Esophagus squamous epithelium (tissue), 5 donors: ENCODE results near the gene ITGB2. TPM values are rescaled to one million over a fixed set of nuclear protein-coding genes. Genes with fewer than 3 reads are reported as not detected.

Source experiments
- DNase-seq: peaks from one replicate; lab custom pipeline; 2025; lab: John Stamatoyannopoulos, UW
- H3K27ac ChIP-seq, 4 donors: fragments of 200-600 bp; sonication (generic); one replicate each; pipeline ENCODE4 v1.5.1; 2016 to 2019; ENCODE audit warnings: mild to moderate bottlenecking in 1 of 4
- H3K27me3 ChIP-seq, 4 donors: fragments of 200-600 bp; sonication (generic); 1 replicate in 3 of 4; 2 replicates in 1 of 4; pipeline versions ENCODE4 v1.5.1 to v1.6.0; 2017 to 2021; ENCODE audit warnings: antibody characterized with exemption in 1 of 4
- H3K36me3 ChIP-seq, 3 donors: fragments of 200-600 bp; sonication (generic); one replicate each; pipeline ENCODE4 v1.5.1; 2016 to 2019
- H3K4me1 ChIP-seq, 3 donors: fragments of 200-600 bp; sonication (generic); one replicate each; pipeline ENCODE4 v1.5.1; 2017 to 2019
- H3K4me3 ChIP-seq, 4 donors: fragments of 200-600 bp; sonication (generic); 1 replicate in 3 of 4; 2 replicates in 1 of 4; pipeline ENCODE4 v1.5.1; 2016 to 2019; ENCODE audit warnings: mild to moderate bottlenecking in 2 of 4, moderate library complexity in 1 of 4
- H3K9me3 ChIP-seq, 3 donors: fragments of 200-600 bp; sonication (generic); one replicate each; pipeline ENCODE4 v1.5.1; 2016 to 2019
- POLR2A ChIP-seq, 4 donors: fragments of 450-650 bp; IDR thresholded peaks; one replicate each; pipeline ENCODE4 v1.6.1; 2017; ENCODE audit warnings: antibody characterized with exemption in 4 of 4, mild to moderate bottlenecking in 4 of 4, moderate library complexity in 3 of 4
- WGBS, 2 donors: methylation state at CpG; one replicate each; pipeline ENCODE4 v1.1.5; 2018; 5-methylcytosine and 5-hydroxymethylcytosine counted together
- intact Hi-C: fragments of 100-400 bp; cut with DNase I; formaldehyde crosslinking; loops from one replicate; pipeline ENCODE4 v1.15.0; 2022
- total RNA-seq, 4 donors: library from RNA; depleted of rRNA; stranded (reverse); fragments of >200 nt; gene quantifications; one replicate each; pipeline ENCODE4 v1.1.0, GENCODE V29; 2016
- TF ChIP-seq, protein P1 (sequence below), 6 experiments: fragments of 450-650 bp in 4 of 6; fragments of 200-600 bp in 2 of 6; sonication (generic) in 2 of 6; IDR thresholded peaks; one replicate each; pipeline ENCODE4 v1.5.1; 2016 to 2019; ENCODE audit warnings: antibody characterized with exemption in 6 of 6, mild to moderate bottlenecking in 4 of 6, moderate library complexity in 4 of 6
- donor health status: DM: yes; HTN: yes; CAD: no.

The ITGB2 gene
- total RNA-seq, 4 donors from 2014 or later, result 6.6 to 47.1 (median 18.5) TPM

DNA sequence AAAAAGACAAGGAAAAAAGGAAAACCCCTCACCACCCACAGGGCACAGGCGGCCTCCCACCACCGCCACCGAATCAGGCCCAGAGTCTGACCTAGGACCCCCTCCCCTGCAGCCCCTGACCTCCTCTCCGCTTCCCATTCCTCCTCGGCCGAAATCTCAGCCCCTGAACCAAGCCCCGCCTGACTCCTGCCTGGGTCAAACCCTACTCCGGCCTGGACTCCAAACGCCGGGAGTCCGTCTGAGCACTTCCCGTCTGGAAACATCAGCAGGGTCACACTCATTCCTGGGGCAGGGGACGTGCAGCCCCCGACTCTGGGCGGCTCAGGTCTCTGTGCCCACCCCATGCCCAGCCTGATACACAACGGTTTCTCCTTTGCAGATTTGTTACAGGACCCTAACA, 76.4 kb downstream of the ITGB2 start:
- peaks cover 0 to 57% (median 0%) of the 10 kb centered on the region in 4 donors for H3K27me3 ChIP-seq
- H3K9me3 ChIP-seq, result no peaks in the 10 kb centered on the region
- H3K27ac ChIP-seq, result no peak overlapping the region
- TF ChIP-seq POLR2A (IDR thresholded peaks at IDR 0.05), result no peak
- TF ChIP-seq, protein P1, sequence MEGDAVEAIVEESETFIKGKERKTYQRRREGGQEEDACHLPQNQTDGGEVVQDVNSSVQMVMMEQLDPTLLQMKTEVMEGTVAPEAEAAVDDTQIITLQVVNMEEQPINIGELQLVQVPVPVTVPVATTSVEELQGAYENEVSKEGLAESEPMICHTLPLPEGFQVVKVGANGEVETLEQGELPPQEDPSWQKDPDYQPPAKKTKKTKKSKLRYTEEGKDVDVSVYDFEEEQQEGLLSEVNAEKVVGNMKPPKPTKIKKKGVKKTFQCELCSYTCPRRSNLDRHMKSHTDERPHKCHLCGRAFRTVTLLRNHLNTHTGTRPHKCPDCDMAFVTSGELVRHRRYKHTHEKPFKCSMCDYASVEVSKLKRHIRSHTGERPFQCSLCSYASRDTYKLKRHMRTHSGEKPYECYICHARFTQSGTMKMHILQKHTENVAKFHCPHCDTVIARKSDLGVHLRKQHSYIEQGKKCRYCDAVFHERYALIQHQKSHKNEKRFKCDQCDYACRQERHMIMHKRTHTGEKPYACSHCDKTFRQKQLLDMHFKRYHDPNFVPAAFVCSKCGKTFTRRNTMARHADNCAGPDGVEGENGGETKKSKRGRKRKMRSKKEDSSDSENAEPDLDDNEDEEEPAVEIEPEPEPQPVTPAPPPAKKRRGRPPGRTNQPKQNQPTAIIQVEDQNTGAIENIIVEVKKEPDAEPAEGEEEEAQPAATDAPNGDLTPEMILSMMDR (IDR thresholded peaks at IDR 0.05), result no peak
- intact Hi-C loops, result no loop called here
- no peak overlapping the region for H3K4me3 ChIP-seq
- no peak for DNase-seq
- peaks cover 2 to 10% (median 3%) of the 10 kb centered on the region in 3 donors for H3K36me3 ChIP-seq
- 74 to 80% methylated on average over 2 to 14 of the region's 16 CpGs for WGBS, 2 donors
- peaks cover 13 to 23% (median 17%) of the 10 kb centered on the region in 3 donors for H3K4me1 ChIP-seq

DNA sequence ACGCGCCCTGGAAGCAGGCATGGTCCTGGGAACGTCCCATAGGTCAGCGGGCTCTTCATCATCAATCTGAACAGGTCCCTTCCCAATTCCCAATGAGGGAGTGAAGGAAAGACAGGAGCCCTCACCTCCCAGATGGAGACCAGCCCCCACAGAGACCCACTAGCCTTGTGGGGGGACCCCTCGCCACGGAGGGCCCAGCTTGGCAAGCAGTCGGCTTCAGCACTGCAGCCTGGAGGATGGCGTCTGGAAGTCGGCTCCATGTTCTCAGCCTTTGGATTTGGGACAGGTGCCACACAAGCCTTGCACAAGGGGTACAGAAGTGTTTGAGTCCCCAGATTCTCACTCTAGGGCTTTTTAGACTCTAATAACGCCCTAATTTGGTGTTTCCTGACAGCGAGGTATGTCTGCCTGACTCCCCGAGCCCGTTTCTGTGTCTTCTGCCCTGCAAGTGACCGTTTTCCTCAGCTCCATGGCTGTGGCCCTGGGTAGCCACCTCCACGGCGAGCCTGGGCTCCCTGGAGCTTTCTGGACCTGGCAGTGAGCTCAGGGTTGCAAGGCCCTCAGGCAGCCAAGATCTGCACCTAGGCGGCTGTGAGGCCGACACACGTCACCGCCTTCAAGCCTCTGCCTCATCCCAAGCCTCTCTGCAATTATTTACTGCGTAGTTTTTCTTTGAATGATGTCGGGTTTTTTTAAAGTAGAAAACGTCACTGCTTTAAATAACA, 77.8 kb downstream of the ITGB2 start:
- Histone ChIP-seq H3K27ac (no peak overlapping the region), H3K27me3 (peaks cover 0 to 57% (median 0%) of the 10 kb centered on the region in 4 donors), H3K4me1 (peaks cover 13 to 27% (median 17%) of the 10 kb centered on the region in 3 donors), H3K4me3 (no peak overlapping the region), H3K9me3 (no peaks in the 10 kb centered on the region), H3K36me3 (no peaks in the 10 kb centered on the region)
- WGBS, 2 donors, result 71 to 82% methylated on average over 15 of the region's 23 CpGs
- DNase-seq, result no peak
- TF ChIP-seq, protein P1 (IDR thresholded peaks at IDR 0.05), result no peak
- TF ChIP-seq POLR2A (IDR thresholded peaks at IDR 0.05), result no peak
- intact Hi-C loops, result no loop called here

DNA sequence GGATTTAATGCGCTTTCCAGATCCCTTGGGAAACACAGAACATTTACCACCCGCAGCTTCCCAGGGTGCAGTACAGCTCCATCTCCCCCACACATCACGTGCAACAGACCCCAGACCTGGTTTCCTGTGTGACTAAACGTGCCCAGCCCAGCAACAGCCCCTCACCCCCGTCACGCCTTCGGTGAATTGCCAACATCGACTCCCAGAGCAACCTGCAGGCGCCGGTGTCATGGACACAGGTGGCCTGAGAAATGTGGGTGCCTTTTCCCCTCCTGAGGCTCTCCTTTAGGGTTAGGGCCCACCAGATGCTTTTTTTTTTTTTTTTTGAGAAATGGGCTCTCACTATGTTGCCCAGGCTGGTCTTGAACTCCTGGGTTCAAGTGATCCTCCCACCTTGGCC, 78.6 kb downstream of the ITGB2 start:
- Histone ChIP-seq H3K9me3 (no peaks in the 10 kb centered on the region), H3K4me1 (peaks cover 13 to 30% (median 17%) of the 10 kb centered on the region in 3 donors), H3K36me3 (no peaks in the 10 kb centered on the region), H3K27ac (no peak overlapping the region), H3K4me3 (no peak overlapping the region), H3K27me3 (peaks cover 0 to 61% (median 0%) of the 10 kb centered on the region in 4 donors)
- DNase-seq, result no peak
- TF ChIP-seq POLR2A (IDR thresholded peaks at IDR 0.05), result no peak
- TF ChIP-seq, protein P1 (IDR thresholded peaks at IDR 0.05), result no peak
- 71 to 79% methylated on average over 10 of the region's 10 CpGs for WGBS, 2 donors
- intact Hi-C loops, result no loop called here

DNA sequence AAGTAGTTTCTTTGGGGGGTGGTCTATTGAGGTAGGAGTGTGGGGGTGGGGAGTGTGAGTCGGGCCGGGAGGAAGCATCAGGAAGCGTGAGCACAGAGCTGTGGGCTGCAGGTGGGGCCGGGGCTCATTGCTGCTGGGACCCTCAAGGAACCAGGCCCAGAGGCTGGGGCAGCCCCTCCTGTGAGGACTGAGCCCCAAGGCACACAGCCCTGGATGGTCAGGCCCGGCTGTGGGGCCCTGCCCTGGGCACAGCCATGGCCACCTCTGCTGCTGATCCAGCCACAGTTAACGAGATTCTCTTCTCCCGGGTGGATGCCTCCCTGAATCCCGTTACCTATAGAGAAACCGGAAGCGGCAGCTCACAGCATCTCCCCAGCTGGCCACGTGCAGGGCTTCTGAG, 79.9 kb downstream of the ITGB2 start:
- H3K27me3 ChIP-seq, result peaks cover 0 to 58% (median 0%) of the 10 kb centered on the region in 4 donors
- no peak overlapping the region for H3K27ac ChIP-seq
- peaks cover 4 to 26% (median 10%) of the 10 kb centered on the region in 3 donors for H3K4me1 ChIP-seq
- intact Hi-C loops, result no loop called here
- TF ChIP-seq, protein P1 (IDR thresholded peaks at IDR 0.05), result no peak
- TF ChIP-seq POLR2A (IDR thresholded peaks at IDR 0.05), result no peak
- 78 to 100% methylated on average over 1 to 4 of the region's 11 CpGs for WGBS, 2 donors
- H3K9me3 ChIP-seq, result no peaks in the 10 kb centered on the region
- H3K36me3 ChIP-seq, result no peaks in the 10 kb centered on the region
- DNase-seq, result no peak
- H3K4me3 ChIP-seq, result no peak overlapping the region

DNA sequence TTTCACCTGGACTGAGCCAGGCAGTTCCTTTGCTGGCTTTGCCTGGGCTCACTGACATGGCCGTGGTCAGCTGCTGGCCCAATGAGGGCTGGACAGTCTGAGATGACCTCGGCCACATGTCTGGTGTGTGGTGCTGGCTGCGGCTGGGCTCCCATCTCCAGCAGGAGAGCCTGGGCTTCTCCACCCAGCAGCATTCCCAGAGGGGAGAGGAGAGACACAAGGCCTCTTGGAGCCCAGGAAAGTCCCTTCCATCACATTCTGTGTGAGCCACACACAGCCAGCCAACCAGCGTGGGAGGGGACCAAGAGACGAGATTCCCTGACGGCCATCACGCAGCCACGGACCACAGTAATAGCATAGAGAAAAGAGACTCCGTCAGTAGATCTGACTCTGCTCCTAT, 81.7 kb downstream of the ITGB2 start:
- intact Hi-C loops, result no loop called here
- no peaks in the 10 kb centered on the region for H3K36me3 ChIP-seq
- H3K9me3 ChIP-seq, result no peaks in the 10 kb centered on the region
- peaks cover 0 to 44% (median 0%) of the 10 kb centered on the region in 4 donors for H3K27me3 ChIP-seq
- DNase-seq, result no peak
- H3K4me1 ChIP-seq, result peaks cover 0 to 19% (median 6%) of the 10 kb centered on the region in 3 donors
- 85 to 94% methylated on average over 2 to 7 of the region's 9 CpGs for WGBS, 2 donors
- TF ChIP-seq, protein P1 (IDR thresholded peaks at IDR 0.05), result no peak
- TF ChIP-seq POLR2A (IDR thresholded peaks at IDR 0.05), result no peak
- H3K4me3 ChIP-seq, result no peak overlapping the region
- H3K27ac ChIP-seq, result no peak overlapping the region
